ENCODE results near the gene NMUR1. TPM values are rescaled to one million over a fixed set of nuclear protein-coding genes. Genes with fewer than 3 reads are reported as not detected.

NMUR1 gene
- polyA plus RNA-seq, 2 of the 4 experiments (the other 2 are of a cell fraction) = not detected

- POLR2A ChIA-PET = interaction anchor here (0.9 kb wide), 1 partner anchor 10 kb away, joined by 4 read pairs; no protein-coding TSS in a partner anchor
These were observed 26.5 kb downstream of the NMUR1 start for GRCh38 chr2:231503766-231504165.

More at GRCh38 chr2:231503766-231504165, 26.5 kb downstream of the NMUR1 start:
- H3K9me3 ChIP-seq = no peaks in the 10 kb centered on the region
- no peak overlapping the region for H3K4me3 ChIP-seq
- TF ChIP-seq CEBPB (IDR thresholded peaks at IDR 0.05) (no peak), ELK1 (IDR thresholded peaks at IDR 0.05; ENCODE audit: low read depth, low read length) (no peak), MYC (IDR thresholded peaks at IDR 0.05; ENCODE audit: borderline replicate concordance, low read length) (no peak), NFE2L2 (conservative IDR thresholded peaks at IDR 0.05; ENCODE audit: low read length) (no peak), CBX2 (IDR thresholded peaks at IDR 0.05; ENCODE audit: borderline replicate concordance, low read depth) (no peak), FOSB (CRISPR knock-in tag; IDR thresholded peaks at IDR 0.05) (no peak), ATOH8 (CRISPR knock-in tag; IDR thresholded peaks at IDR 0.05; ENCODE audit: low read depth) (no peak), RFX5 (IDR thresholded peaks at IDR 0.05) (no peak), TFCP2L1 (CRISPR knock-in tag; IDR thresholded peaks at IDR 0.05) (no peak), CTCF (IDR thresholded peaks at IDR 0.05) (no peak), PBX3 (IDR thresholded peaks at IDR 0.05) (no peak), KDM5A (IDR thresholded peaks at IDR 0.05) (no peak), HEYL (CRISPR knock-in tag; IDR thresholded peaks at IDR 0.05) (no peak), FOXS1 (CRISPR knock-in tag; IDR thresholded peaks at IDR 0.05) (no peak), REST (IDR thresholded peaks at IDR 0.05) (no peak), PHF8 (IDR thresholded peaks at IDR 0.05; ENCODE audit: borderline replicate concordance, low read depth) (no peak), KDM1A (IDR thresholded peaks at IDR 0.05; ENCODE audit: low read depth) (no peak), RCOR1 (IDR thresholded peaks at IDR 0.05; ENCODE audit: low read depth, low read length) (no peak), HOXA7 (CRISPR knock-in tag; IDR thresholded peaks at IDR 0.05) (no peak), JUN (IDR thresholded peaks at IDR 0.05) (no peak)
- DNase-seq (ENCODE audit: low read depth in 1 of 2, low spot score in 1 of 2) (no peak), FAIRE-seq (no peak), ATAC-seq (no peak)
- CTCF ChIA-PET = interaction anchor here (0.6 to 1.1 kb wide), 4 partner anchors 16 to 98 kb away, joined by 3 to 4 read pairs (median 3); no protein-coding TSS in a partner anchor
- H3K4me2 ChIP-seq = no peak overlapping the region
- no peak overlapping the region for H3K27ac ChIP-seq
- 76% methylated on average over 3 of the region's 3 CpGs for WGBS (ENCODE audit: missing lambda C conversion rate)
- no peaks in the 10 kb centered on the region for H3K4me1 ChIP-seq

Measured in A549 (cell line).